Neural cell (in vitro differentiated cells): Measurements from ENCODE around the gene ETV3L. TPM values are rescaled to one million over a fixed set of nuclear protein-coding genes. Genes with fewer than 3 reads are reported as not detected.

Experiments used
- H2AFZ ChIP-seq: fragments of 200-600, 300-800 bp; sonication (generic), shearing (Covaris generic); 2 replicates; pipeline ENCODE4 v1.6.0; 2014; ENCODE audit warnings: low read depth, mild to moderate bottlenecking, antibody characterized with exemption, low read length, moderate library complexity
- H3F3A ChIP-seq: fragments of 200-600 bp; shearing (Covaris generic); 2 replicates; pipeline ENCODE4 v1.6.1; 2016; ENCODE audit warnings: mild to moderate bottlenecking, moderate library complexity, mixed read lengths, antibody characterized with exemption, low read length; ENCODE audit not compliant: insufficient read depth, poor library complexity, severe bottlenecking
- H3K27ac ChIP-seq: fragments of 200-600, 300-800 bp; sonication (generic), shearing (Covaris generic); 2 replicates; pipeline ENCODE4 v1.5.1; 2014; ENCODE audit warnings: mild to moderate bottlenecking, low read length, moderate library complexity
- H3K27me3 ChIP-seq: fragments of 300-800, 200-600 bp; sonication (generic), shearing (Covaris generic); 2 replicates; pipeline ENCODE4 v1.6.0; 2014; ENCODE audit warnings: mild to moderate bottlenecking, low read depth, low read length, moderate library complexity; ENCODE audit not compliant: insufficient read depth
- H3K36me3 ChIP-seq: fragments of 300-800, 200-600 bp; sonication (generic), shearing (Covaris generic); 2 replicates; pipeline ENCODE4 v1.5.1; 2014; ENCODE audit warnings: mild to moderate bottlenecking, antibody characterized with exemption, low read length, moderate library complexity; ENCODE audit not compliant: insufficient read depth
- H3K4me2 ChIP-seq: fragments of 300-800, 200-600 bp; sonication (generic), shearing (Covaris generic); 2 replicates; pipeline ENCODE4 v1.6.0; 2014; ENCODE audit warnings: mild to moderate bottlenecking, low read length
- H3K4me3 ChIP-seq: fragments of 300-800, 200-600 bp; sonication (generic), shearing (Covaris generic); 2 replicates; pipeline ENCODE4 v1.5.1; 2014; ENCODE audit warnings: mild to moderate bottlenecking, low read length, moderate library complexity
- H3K79me2 ChIP-seq: fragments of 200-600 bp; shearing (Covaris generic); replicated peaks from 2 replicates; pipeline ENCODE4 v1.6.0; 2014; ENCODE audit warnings: mild to moderate bottlenecking, low read length, moderate library complexity; ENCODE audit not compliant: insufficient read depth
- H3K9ac ChIP-seq: fragments of 300-800, 200-600 bp; sonication (generic), shearing (Covaris generic); 2 replicates; pipeline ENCODE4 v1.6.1; 2016; ENCODE audit warnings: mild to moderate bottlenecking, low read length, mixed read lengths
- H3K9me2 ChIP-seq: fragments of 200-600 bp; shearing (Covaris generic); 2 replicates; pipeline ENCODE4 v1.6.1; 2016; ENCODE audit warnings: mild to moderate bottlenecking, low read length, mixed read lengths; ENCODE audit not compliant: insufficient read depth
- H3K9me3 ChIP-seq: fragments of 200-600, 300-800 bp; sonication (generic), shearing (Covaris generic); 2 replicates; pipeline ENCODE4 v1.6.1; 2016; ENCODE audit warnings: mild to moderate bottlenecking, mixed run types, low read length, moderate library complexity, mixed read lengths
- H4K20me1 ChIP-seq: fragments of 200-600 bp; shearing (Covaris generic); 2 replicates; pipeline ENCODE4 v1.6.1; 2016; ENCODE audit warnings: mild to moderate bottlenecking, mixed run types; ENCODE audit not compliant: insufficient read depth
- CTCF ChIP-seq: fragments of 450-650 bp; IDR thresholded peaks from 2 replicates; pipeline ENCODE4 v1.5.1; 2014; ENCODE audit warnings: antibody characterized with exemption, mild to moderate bottlenecking, moderate library complexity; ENCODE audit not compliant: poor library complexity, severe bottlenecking
- EP300 ChIP-seq: fragments of 450-650 bp; conservative IDR thresholded peaks from 2 replicates; pipeline ENCODE4 v1.6.1; 2014; ENCODE audit warnings: antibody characterized with exemption, mild to moderate bottlenecking, moderate library complexity; ENCODE audit not compliant: poor library complexity, severe bottlenecking
- EZH2 ChIP-seq: fragments of 200-600, 300-800 bp; shearing (Covaris generic), sonication (generic); IDR thresholded peaks from 2 replicates; pipeline ENCODE4 v1.6.1; 2014; ENCODE audit warnings: antibody characterized with exemption, low read length, borderline replicate concordance, mild to moderate bottlenecking; ENCODE audit not compliant: insufficient read depth, poor library complexity, severe bottlenecking
- MXI1 ChIP-seq: fragments of 450-650 bp; conservative IDR thresholded peaks from 2 replicates; pipeline ENCODE4 v1.6.1; 2014; ENCODE audit warnings: antibody characterized with exemption, mild to moderate bottlenecking; ENCODE audit not compliant: poor library complexity, severe bottlenecking
- POLR2AphosphoS5 ChIP-seq: IDR thresholded peaks from 2 replicates; pipeline ENCODE4 v1.6.1; 2012
- RAD21 ChIP-seq: fragments of 450-650 bp; conservative IDR thresholded peaks from 2 replicates; pipeline ENCODE4 v1.6.1; 2014; ENCODE audit warnings: antibody characterized with exemption, mild to moderate bottlenecking, moderate library complexity
- REST ChIP-seq: IDR thresholded peaks from 2 replicates; pipeline ENCODE4 v1.6.1; 2012; ENCODE audit warnings: borderline replicate concordance
- SMC3 ChIP-seq: fragments of 450-650 bp; conservative IDR thresholded peaks from 2 replicates; pipeline ENCODE4 v1.6.1; 2014; ENCODE audit warnings: antibody characterized with exemption, mild to moderate bottlenecking, moderate library complexity; ENCODE audit not compliant: poor library complexity
- TAF1 ChIP-seq: IDR thresholded peaks from 2 replicates; pipeline ENCODE4 v1.6.1; 2012; ENCODE audit warnings: low read depth
- polyA plus RNA-seq: library from polyadenylated mRNA; depleted of rRNA; stranded (reverse); fragments of >200 nt; gene quantifications from 2 replicates; pipeline ENCODE4 v1.2.3, GENCODE V29; 2014

Gene ETV3L
- polyA plus RNA-seq, 1 donor from 2014 or later, result not detected

- H3K36me3 ChIP-seq, result no peaks in the 10 kb centered on the region
- no peaks in the 10 kb centered on the region for H4K20me1 ChIP-seq
Measured at GRCh38 chr1:157095091-157095490, 4.5 kb downstream of the ETV3L start.

GRCh38 chr1:157092831-157093230 lies 6.8 kb downstream of the ETV3L start:
- H3K9me2 ChIP-seq, result no peaks in the 10 kb centered on the region
- TF ChIP-seq EZH2 (no peak), MXI1 (no peak), REST (no peak), SMC3 (no peak), CTCF (no peak), POLR2AphosphoS5 (no peak)

More at GRCh38 chr1:157095091-157095490, 4.5 kb downstream of the ETV3L start:
- Histone ChIP-seq H3K9ac (no peak overlapping the region), H3K27ac (no peak overlapping the region), H3K27me3 (no peaks in the 10 kb centered on the region), H3K9me2 (no peaks in the 10 kb centered on the region), H3F3A (no peaks in the 10 kb centered on the region), H3K4me3 (no peak overlapping the region), H3K4me2 (no peak overlapping the region), H2AFZ (no peak overlapping the region), H3K79me2 (no peaks in the 10 kb centered on the region), H3K9me3 (no peaks in the 10 kb centered on the region)
- TF ChIP-seq REST (no peak), POLR2AphosphoS5 (no peak), RAD21 (no peak), TAF1 (no peak), CTCF (no peak), SMC3 (no peak), MXI1 (no peak), EZH2 (no peak), EP300 (no peak)

More at GRCh38 chr1:157092831-157093230, 6.8 kb downstream of the ETV3L start:
- no peaks in the 10 kb centered on the region for H3F3A ChIP-seq
- no peaks in the 10 kb centered on the region for H3K27me3 ChIP-seq
- H3K4me3 ChIP-seq, result no peak overlapping the region
- H3K9ac ChIP-seq, result no peak overlapping the region
- no peaks in the 10 kb centered on the region for H3K79me2 ChIP-seq
- no peaks in the 10 kb centered on the region for H3K36me3 ChIP-seq
- H4K20me1 ChIP-seq, result no peaks in the 10 kb centered on the region
- no peak overlapping the region for H2AFZ ChIP-seq
- no peak overlapping the region for H3K4me2 ChIP-seq
- no peak overlapping the region for H3K27ac ChIP-seq
- no peaks in the 10 kb centered on the region for H3K9me3 ChIP-seq
